ENCODE data around the gene CCDC13. TPM values are rescaled to one million over a fixed set of nuclear protein-coding genes. Genes with fewer than 3 reads are reported as not detected.

CCDC13 gene
- total and polyA plus RNA-seq, 2 of the 13 experiments (the other 11 are each of a cell fraction or from before 2014, with no cell fraction given) = 0.22 to 0.51 TPM

- TF ChIP-seq, protein P1, sequence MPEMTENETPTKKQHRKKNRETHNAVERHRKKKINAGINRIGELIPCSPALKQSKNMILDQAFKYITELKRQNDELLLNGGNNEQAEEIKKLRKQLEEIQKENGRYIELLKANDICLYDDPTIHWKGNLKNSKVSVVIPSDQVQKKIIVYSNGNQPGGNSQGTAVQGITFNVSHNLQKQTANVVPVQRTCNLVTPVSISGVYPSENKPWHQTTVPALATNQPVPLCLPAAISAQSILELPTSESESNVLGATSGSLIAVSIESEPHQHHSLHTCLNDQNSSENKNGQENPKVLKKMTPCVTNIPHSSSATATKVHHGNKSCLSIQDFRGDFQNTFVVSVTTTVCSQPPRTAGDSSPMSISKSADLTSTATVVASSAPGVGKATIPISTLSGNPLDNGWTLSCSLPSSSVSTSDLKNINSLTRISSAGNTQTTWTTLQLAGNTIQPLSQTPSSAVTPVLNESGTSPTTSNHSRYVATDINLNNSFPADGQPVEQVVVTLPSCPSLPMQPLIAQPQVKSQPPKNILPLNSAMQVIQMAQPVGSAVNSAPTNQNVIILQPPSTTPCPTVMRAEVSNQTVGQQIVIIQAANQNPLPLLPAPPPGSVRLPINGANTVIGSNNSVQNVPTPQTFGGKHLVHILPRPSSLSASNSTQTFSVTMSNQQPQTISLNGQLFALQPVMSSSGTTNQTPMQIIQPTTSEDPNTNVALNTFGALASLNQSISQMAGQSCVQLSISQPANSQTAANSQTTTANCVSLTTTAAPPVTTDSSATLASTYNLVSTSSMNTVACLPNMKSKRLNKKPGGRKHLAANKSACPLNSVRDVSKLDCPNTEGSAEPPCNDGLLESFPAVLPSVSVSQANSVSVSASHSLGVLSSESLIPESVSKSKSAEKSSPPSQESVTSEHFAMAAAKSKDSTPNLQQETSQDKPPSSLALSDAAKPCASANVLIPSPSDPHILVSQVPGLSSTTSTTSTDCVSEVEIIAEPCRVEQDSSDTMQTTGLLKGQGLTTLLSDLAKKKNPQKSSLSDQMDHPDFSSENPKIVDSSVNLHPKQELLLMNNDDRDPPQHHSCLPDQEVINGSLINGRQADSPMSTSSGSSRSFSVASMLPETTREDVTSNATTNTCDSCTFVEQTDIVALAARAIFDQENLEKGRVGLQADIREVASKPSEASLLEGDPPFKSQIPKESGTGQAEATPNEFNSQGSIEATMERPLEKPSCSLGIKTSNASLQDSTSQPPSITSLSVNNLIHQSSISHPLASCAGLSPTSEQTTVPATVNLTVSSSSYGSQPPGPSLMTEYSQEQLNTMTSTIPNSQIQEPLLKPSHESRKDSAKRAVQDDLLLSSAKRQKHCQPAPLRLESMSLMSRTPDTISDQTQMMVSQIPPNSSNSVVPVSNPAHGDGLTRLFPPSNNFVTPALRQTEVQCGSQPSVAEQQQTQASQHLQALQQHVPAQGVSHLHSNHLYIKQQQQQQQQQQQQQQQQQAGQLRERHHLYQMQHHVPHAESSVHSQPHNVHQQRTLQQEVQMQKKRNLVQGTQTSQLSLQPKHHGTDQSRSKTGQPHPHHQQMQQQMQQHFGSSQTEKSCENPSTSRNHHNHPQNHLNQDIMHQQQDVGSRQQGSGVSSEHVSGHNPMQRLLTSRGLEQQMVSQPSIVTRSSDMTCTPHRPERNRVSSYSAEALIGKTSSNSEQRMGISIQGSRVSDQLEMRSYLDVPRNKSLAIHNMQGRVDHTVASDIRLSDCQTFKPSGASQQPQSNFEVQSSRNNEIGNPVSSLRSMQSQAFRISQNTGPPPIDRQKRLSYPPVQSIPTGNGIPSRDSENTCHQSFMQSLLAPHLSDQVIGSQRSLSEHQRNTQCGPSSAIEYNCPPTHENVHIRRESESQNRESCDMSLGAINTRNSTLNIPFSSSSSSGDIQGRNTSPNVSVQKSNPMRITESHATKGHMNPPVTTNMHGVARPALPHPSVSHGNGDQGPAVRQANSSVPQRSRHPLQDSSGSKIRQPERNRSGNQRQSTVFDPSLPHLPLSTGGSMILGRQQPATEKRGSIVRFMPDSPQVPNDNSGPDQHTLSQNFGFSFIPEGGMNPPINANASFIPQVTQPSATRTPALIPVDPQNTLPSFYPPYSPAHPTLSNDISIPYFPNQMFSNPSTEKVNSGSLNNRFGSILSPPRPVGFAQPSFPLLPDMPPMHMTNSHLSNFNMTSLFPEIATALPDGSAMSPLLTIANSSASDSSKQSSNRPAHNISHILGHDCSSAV (CRISPR knock-in tag; IDR thresholded peaks at IDR 0.05; ENCODE audit: borderline replicate concordance) = no peak
- TF ChIP-seq DPF2 (CRISPR knock-in tag; IDR thresholded peaks at IDR 0.05; ENCODE audit: borderline replicate concordance, low read depth) = peak; percentile 60; the same call in 1 of the 2 replicates
- TF ChIP-seq NBN (conservative IDR thresholded peaks at IDR 0.05) = no peak
- peak; percentile 81; the same call in 1 of the 2 replicates for TF ChIP-seq IRF9 (CRISPR knock-in tag; IDR thresholded peaks at IDR 0.05; ENCODE audit: borderline replicate concordance)
- no peak for TF ChIP-seq ZNF879 (CRISPR knock-in tag; IDR thresholded peaks at IDR 0.05)
- TF ChIP-seq ZNF17 (CRISPR knock-in tag; IDR thresholded peaks at IDR 0.05) = no peak
- TF ChIP-seq TOPORS (CRISPR knock-in tag; IDR thresholded peaks at IDR 0.05) = peak; percentile 85; the same call in 1 of the 2 replicates
- TF ChIP-seq AHDC1 (CRISPR knock-in tag; IDR thresholded peaks at IDR 0.05; ENCODE audit: borderline replicate concordance) = no peak
- TF ChIP-seq ZNF274 (CRISPR knock-in tag; IDR thresholded peaks at IDR 0.05) = 0 out of 2 replicates have a peak, but pooled peaks have one; percentile 3
- TF ChIP-seq ZHX1 (CRISPR knock-in tag; IDR thresholded peaks at IDR 0.05; ENCODE audit: low read depth) = no peak; the same call in 1 of the 2 replicates
Observed at GRCh38 chr3:42732196-42732828, 40.7 kb downstream of the CCDC13 start (continued).

All from HepG2 (cell line).